Stimulated activated CD4-positive, alpha-beta T cell treated with anti-CD3 and anti-CD28 coated beads, Interleukin-2, amount 100 ng/mL, for 24 hours (primary cell): ENCODE data around the gene RHCG.

ENCODE experiments used
- DNase-seq, 2 donors: peaks; one replicate each; pipeline ENCODE4 v3.0.0-alpha.2; 2020

The RHCG gene

DNA sequence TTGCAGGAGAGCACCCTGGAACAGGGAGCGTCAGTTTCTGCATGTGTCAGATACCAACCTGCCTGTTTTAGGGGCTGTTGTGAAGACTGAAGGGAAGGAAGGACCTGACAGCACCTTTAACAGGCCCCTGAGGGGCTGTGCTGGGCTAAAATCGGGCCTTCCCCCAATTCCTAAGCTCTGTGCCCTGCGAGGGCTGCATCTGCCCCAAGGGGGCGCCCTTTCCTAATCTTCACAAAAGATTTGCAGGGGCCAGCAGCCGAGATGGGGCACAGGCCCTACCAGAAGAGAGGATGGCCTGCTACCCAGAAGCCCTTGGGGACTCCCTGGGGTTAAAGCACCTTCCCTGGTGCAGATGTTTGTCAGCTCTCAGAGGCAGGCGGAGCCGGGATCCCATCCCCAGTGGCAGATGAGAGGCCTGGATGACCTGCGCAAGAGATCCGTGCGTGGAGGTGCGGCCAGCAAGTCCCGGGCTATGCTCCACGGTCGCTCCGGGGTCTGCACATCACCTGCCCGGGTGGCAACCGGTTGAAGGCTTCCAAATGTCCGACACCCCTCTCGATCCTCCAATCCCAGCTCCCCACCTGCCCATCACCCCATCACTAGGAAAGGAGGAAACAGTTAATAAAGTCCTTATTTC, 53.6 kb downstream of the RHCG start:
- peak; percentile 43 to 75 for DNase-seq

DNA sequence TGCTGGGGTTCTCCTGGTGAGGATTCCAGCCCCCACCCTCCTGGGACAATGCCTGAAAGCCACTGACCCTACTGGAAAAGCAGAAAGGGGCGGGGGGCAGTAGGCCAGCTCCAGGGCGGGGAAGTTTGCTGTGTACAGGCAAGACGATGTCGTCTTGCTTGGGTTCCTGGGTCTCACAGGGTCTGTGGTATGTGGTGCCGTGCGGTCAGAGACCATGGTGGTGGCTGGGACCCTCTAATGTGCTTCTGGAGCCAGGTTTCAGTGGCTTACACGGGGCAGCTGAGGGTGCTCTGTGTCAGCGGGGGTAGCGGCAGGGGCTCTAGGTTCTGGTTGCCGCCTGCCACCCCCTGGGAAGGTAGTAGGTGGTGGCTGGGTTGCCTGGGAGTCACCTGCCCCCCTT, 54.2 kb downstream of the RHCG start:
- no peak for DNase-seq

DNA sequence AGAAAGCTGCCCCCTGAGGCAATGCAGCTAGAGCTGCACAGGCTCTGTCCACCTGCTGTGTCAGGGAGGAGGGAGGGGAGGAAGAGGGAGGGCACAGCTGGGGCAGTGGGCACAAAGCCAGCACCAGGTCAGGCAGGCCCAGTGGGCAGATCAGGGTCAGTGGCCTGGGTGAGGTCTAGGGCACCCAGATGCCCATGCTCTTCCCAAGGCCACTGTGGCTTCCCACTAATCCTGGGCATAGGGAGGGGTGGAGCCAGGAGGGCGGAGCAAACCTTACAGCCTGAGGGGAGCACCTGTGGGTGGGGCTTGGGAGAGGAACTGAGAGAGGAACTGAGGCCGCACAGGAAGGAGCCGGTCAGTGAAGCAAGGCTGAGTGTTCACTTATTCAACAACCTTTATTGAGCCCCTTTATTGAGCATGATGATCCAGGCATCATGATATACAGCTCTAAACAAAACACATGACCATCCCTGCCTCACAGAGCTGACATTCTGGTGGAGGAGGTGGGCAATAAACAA, 55.0 kb downstream of the RHCG start:
- DNase-seq, result no peak

DNA sequence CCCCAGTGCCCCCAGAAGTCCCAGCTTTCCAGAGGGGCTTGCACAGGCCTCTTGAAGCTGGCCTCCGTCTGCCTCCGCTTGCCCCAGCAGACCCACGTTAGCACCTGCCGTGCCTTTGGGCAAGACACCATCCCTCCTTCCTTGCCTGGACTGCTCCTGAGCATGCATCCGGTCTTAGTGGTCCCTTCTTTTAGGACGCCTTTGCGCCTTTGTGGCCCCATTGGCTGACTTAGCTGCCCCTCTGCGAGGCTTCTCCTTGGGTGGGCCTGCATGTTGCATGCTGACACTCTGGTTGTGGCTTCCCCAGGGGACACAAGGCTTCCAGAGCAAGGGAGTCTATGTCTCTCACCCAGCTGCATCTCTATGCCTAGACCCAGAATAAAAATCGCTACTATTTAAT, 56.6 kb downstream of the RHCG start:
- no peak for DNase-seq

DNA sequence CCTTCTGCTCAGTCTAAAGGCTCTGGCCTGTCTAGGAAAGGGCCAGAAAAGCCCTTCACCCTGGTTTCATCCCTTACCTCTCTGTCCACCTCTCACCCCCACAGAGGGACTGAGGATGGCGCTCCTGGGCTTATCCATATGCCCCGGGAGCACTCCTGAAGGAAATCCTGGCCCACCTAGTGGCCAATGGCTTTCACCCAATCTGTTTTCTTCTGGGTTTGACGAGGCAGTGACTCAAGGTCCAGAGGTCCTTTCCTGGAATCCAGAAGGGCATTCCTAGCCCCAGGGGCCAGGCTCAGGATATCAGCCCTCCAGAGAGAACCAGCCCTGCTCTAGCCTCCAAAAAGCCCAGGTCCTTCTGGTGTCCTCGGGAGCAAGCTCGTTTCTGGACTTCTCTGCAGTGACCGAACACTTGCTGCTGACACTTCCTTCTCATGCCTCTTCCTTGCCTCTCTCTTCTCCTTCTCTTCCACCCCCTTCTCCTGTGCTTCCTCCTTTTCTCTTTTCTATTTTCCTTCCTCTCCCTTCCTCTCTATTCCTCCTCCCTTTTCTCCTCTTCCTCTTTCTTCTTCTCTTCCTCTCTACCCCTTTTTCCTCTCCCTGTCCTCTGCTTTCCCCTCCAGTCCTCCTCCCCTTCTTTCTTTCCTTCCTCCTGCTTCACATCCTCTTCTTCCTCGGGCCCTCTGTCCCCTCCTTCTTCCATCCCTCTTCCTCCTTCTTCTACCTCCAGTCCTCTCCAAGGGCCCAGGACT, 59.6 kb downstream of the RHCG start:
- DNase-seq, result no peak

DNA sequence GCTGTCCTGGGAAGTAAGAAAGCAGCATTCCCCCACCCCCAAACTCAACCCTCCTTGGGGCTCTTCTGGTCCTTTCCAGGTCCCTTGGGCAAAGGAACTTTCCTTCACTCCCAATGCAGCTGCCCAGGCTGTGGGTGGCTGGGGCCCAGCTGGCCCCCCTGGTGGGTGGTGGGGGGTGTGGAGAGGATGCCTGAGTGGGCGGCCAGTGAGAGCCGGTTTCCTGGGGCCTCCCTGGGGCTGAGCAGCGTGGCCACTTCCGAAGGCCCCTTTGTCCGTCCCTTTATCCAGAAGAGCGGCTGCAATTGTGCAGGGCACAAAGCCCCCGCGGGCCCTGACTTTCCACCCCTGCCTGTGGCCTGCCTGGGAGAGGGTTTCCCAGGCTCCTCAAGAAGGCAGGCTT, 61.0 kb downstream of the RHCG start:
- DNase-seq, result no peak

DNA sequence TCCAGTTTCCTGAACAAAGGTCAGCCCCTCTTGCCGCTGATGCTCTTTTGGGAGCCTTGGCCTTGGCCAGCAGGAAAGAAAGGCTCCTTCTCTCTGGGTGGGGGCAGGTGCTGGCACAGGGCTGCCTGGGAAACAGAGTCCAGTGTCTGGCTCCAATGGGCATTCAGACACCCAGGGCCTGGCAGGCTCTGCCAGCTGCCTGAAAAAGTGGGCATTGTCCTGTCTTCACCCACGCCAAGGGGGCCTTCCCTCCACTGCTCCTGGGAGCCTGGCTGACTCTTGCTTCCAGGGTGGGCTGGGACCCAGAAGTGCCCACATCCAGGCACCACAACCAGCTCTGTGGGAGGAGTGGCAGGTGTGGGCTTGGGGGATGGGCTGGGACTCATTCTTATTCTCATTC, 62.7 kb downstream of the RHCG start:
- DNase-seq, result no peak

DNA sequence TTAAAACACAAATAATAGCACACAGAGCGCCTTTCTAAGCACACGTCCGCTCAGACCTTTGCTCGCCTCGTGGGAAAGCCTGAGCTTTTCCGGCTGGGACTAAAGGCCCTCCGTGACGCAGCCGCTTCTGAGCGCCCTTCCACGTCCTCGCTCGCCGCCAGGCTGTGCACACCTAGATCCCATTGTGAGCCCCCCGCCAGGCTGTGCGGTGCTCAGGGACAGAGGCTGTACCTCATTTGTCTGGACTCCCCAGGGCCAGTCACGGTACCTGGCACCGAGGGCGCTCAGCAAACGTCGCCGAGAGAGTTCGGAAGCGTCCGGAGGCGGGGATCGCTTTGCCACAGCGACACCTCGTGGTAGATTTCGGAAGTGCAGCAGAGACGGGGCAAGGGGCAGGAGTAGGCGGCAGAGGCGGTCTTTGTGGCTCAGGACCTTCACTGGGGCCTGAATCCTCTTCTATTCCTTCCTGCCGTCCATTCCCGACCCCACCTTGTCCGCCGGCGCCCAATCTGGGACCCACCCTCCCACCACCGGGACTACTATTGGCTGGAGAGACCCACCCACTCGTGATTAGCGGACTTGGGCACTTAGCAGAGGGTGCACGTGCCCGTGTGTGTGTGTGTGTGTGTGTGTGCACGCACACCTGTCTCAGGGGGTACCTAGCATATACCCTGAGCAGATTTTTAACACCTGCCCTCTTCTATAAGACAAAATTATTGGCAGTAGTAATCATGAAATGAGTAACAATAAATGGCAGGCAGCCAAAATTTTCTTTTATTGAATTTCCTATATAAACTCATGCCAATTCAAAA, 65.6 kb downstream of the RHCG start:
- DNase-seq, result peak; percentile 97

DNA sequence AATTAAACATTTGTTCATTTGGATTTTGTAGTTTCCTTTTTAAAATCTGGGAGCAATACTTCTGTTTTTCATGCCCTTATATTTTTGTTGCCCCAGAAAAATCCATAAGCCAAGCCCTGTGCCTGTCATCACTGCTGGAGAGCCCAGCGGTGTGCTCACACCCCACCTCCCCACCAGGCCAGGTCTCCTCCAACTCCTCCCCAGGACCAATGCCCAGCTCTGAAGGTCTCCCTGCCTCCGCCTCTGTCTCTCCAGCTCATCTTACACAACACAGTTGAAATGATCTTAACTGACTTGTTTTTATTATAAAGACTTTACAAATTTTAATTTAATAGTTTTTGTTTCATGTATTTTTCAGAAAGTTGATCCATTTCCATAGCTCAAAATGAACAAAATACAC, 66.4 kb downstream of the RHCG start:
- no peak for DNase-seq

DNA sequence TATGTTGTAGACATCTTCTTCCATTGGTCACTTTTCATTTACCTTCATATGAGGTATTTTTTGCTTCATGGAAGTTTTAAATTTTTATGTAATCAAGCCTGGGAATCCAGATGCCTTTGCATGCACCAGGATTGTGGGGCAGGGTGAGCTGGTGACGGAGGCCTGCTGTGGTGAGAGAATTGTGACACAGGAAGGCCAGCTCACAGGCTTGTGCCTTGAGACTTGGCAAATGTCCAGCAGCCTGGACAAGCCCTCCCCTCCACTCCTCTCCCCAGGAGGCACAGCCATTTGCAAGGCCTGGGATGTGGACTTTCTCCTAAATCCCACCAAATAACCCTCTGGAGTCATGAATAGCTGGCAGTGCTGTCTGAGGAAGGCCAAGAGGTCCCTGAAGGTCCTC, 67.4 kb downstream of the RHCG start:
- no peak for DNase-seq

DNA sequence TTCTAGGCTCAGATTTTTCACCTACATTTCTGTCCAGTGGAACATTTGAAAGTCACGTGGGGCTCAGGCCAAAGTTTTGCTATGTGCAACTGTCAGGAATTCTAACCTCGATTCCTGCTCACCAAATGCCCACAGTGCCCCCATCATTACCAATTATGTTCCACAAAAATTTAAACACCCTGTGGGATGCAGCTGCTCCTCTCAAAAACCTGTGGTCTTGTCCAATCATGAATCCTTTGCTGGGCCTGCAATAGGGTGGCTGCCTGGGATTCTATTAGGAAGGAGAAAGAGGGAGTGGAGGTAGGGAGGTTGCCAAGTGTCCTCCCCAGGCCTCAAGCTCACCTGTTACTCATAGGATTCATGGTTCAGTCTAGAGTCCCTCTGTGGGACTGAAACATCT, 68.1 kb downstream of the RHCG start:
- no peak for DNase-seq

DNA sequence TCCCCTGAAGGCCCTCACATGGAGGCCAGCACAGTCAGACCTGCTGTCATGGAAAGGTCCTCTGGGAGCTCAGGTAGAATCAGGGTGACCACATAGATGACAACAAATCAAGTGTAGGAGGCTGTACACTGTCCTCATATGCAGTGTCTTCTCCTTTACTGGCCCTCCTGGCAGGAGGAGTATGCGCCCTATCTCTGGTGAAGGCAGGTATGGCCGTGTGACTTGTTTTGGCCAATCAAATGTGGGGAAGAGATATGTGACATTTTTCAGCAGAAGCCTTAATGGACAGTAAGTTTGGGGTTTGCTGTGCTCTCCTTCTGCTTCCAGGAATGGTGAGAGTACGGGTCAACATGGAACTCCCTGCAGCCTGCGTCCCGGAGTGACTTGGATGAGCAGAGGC, 69.9 kb downstream of the RHCG start:
- DNase-seq, result no peak

DNA sequence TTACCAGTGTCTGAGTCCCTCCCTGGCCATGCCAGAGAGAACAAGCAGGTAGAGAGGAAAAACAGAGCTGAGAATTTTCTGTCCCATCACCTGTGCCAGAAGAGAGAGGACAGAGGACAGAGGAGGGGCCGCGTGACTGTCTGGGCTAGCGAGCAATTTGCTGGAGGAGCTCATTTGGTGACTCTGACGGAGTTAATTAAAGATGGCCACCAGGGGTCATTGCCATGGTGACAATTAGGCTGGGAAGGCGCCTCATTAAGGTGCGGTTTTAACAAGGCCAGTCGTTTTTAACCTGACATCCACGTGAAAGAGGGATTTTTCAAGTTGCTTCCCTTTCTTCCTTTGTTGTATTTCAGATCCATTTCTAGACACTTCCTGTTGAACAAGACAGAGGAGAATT, 72.4 kb downstream of the RHCG start:
- DNase-seq, result no peak
